ENCODE data around the gene CMIP. TPM values are rescaled to one million over a fixed set of nuclear protein-coding genes. Genes with fewer than 3 reads are reported as not detected.

The CMIP gene
- total and polyA plus RNA-seq, 3 donors from 2014 or later: 34.9 to 72.5 (median 42.0) TPM

DNA sequence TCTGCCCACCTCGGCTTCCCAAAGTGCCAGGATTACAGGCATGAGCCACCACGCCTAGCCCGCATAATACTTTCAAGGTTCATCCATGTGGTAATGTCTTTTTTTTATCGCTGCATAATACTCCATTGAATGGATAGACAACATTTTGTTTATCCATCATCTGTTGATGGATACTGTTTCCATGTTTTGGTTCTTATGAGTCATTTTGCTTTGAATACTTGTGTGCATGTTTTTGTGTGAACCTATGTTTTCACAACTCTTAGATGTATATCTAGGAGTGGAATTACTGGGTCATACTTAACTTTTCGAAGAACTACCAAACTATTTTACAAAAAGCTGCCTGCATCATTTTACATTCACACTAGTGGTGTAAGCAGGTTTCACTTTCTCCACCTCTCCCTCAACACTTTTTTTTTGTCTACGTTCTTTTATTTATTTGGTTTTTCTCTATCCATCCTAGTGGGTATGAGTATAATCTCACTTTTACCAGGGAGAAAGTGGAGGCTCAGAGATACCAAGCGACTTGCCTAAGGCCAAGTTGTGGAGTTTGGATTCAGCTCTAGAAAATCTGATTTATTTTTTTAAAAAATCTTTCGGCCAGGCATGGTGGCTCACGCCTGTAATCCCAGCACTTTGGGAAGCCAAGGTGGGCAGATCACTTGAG is 151.2 kb downstream of the CMIP start:
- 93 to 97% methylated on average over 9 of the region's 9 CpGs for WGBS, 2 donors
- no peaks in the 10 kb centered on the region for H3K4me1 ChIP-seq
- TF ChIP-seq, protein P1, sequence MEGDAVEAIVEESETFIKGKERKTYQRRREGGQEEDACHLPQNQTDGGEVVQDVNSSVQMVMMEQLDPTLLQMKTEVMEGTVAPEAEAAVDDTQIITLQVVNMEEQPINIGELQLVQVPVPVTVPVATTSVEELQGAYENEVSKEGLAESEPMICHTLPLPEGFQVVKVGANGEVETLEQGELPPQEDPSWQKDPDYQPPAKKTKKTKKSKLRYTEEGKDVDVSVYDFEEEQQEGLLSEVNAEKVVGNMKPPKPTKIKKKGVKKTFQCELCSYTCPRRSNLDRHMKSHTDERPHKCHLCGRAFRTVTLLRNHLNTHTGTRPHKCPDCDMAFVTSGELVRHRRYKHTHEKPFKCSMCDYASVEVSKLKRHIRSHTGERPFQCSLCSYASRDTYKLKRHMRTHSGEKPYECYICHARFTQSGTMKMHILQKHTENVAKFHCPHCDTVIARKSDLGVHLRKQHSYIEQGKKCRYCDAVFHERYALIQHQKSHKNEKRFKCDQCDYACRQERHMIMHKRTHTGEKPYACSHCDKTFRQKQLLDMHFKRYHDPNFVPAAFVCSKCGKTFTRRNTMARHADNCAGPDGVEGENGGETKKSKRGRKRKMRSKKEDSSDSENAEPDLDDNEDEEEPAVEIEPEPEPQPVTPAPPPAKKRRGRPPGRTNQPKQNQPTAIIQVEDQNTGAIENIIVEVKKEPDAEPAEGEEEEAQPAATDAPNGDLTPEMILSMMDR (IDR thresholded peaks at IDR 0.05): no peak
- no peak for TF ChIP-seq POLR2A (IDR thresholded peaks at IDR 0.05)
- no peaks in the 10 kb centered on the region for H3K9me3 ChIP-seq
- intact Hi-C loops (cut with DNase I; ENCODE audit: low total_unique reads): no loop called here
- no peaks in the 10 kb centered on the region for H3K36me3 ChIP-seq (ENCODE audit: low read depth, missing control alignments)
- H3K4me3 ChIP-seq: no peak overlapping the region
- DNase-seq: no peak
- H3K27ac ChIP-seq: no peak overlapping the region
- H3K27me3 ChIP-seq: no peaks in the 10 kb centered on the region

DNA sequence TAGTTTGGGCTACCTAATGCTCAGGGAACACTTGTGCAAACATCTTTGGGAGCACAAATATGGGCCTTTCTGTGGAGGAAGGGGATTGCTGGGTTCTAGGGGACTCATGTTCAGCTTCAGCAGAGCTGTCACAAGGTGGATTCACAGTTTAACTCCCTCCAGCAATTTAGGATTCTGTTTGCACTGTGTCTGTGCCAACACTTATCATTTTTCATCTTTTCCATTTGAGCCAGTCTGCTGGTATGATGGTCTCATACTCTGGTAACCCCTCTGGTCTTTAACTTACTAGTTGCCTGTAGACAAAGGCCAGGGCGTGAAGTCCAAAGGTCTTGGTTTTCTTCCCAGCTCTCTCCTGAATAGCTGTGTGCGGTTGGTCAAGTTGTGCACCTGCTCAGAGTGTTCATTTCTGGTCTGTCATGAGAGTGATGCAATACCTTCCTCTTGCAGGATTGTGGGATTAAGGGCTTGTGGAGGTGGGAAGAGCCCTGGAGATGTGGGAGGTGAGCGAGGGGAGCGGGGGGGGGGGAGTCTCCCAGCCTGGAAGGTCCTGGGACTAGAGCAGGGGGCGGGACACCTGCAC is 152.6 kb downstream of the CMIP start:
- Histone ChIP-seq H3K27ac (no peak overlapping the region), H3K4me1 (no peaks in the 10 kb centered on the region), H3K36me3 (ENCODE audit: low read depth, missing control alignments) (no peaks in the 10 kb centered on the region), H3K9me3 (no peaks in the 10 kb centered on the region), H3K4me3 (no peak overlapping the region), H3K27me3 (no peaks in the 10 kb centered on the region)
- 96 to 100% methylated on average over 2 to 5 of the region's 5 CpGs for WGBS, 2 donors
- TF ChIP-seq POLR2A (IDR thresholded peaks at IDR 0.05): no peak
- TF ChIP-seq, protein P1 (IDR thresholded peaks at IDR 0.05): no peak
- DNase-seq: no peak
- intact Hi-C loops (cut with DNase I; ENCODE audit: low total_unique reads): no loop called here

DNA sequence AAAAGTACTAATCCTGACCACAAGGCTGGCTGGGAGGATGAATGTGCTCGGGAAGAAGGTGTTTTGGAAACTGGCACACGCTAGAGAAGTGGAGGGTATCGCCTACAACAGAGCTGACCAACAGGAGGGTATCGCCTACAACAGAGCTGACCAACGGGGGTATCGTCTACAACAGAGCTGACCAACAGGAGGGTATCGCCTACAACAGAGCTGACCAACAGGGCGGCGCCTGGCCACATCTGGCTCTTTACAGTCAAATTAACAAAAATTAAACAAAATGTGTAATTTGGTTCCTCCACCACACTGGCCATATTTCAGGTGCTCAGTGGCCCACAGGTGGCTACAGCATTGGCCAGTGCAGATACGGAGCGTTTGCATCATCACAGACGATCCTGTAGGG is 153.5 kb downstream of the CMIP start:
- no peaks in the 10 kb centered on the region for H3K27me3 ChIP-seq
- TF ChIP-seq, protein P1 (IDR thresholded peaks at IDR 0.05): no peak
- no peak for TF ChIP-seq POLR2A (IDR thresholded peaks at IDR 0.05)
- intact Hi-C loops (cut with DNase I; ENCODE audit: low total_unique reads): no loop called here
- no peaks in the 10 kb centered on the region for H3K36me3 ChIP-seq (ENCODE audit: low read depth, missing control alignments)
- H3K27ac ChIP-seq: no peak overlapping the region
- H3K4me3 ChIP-seq: no peak overlapping the region
- no peak for DNase-seq
- WGBS, 2 donors: 94 to 96% methylated on average over 12 of the region's 12 CpGs
- H3K9me3 ChIP-seq: no peaks in the 10 kb centered on the region
- no peaks in the 10 kb centered on the region for H3K4me1 ChIP-seq

DNA sequence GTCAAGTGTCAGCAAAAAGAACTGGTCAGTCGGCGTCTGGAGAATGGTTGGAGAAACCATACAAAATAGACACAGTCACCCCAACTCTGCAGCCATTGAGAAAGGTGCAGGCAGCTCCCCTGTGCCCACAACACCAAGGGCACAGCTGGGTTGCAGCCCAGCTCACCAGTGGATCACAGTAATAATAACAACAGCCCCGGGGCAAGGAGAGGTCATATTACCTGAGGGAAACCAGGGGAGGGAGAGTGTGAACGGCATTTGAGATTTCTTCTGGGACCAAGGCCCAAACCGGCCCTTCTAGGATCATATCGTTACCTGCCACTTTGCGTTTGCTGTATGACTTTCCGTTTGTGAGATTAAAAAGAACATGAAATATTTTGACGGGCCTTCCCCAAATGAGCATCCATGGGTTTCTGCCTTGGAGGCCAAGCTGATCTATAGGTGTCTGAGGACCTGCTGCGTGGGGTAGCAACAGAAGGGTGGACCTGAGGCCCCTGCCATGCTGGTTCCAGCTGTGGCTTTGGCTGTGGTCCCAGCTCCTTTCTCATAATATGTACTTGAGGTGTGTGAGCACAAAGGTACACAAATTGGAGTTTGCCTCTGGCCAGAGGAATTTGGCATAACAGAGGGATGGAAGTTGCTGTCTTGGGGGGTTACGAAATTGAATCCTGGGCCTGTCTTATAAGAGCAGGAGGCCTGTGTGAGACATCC is 154.6 kb downstream of the CMIP start:
- intact Hi-C loops (cut with DNase I; ENCODE audit: low total_unique reads): no loop called here
- H3K27ac ChIP-seq: no peak overlapping the region
- no peaks in the 10 kb centered on the region for H3K36me3 ChIP-seq (ENCODE audit: low read depth, missing control alignments)
- no peak for DNase-seq
- TF ChIP-seq, protein P1 (IDR thresholded peaks at IDR 0.05): no peak
- TF ChIP-seq POLR2A (IDR thresholded peaks at IDR 0.05): no peak
- H3K27me3 ChIP-seq: no peaks in the 10 kb centered on the region
- H3K4me1 ChIP-seq: no peaks in the 10 kb centered on the region
- H3K9me3 ChIP-seq: no peaks in the 10 kb centered on the region
- H3K4me3 ChIP-seq: no peak overlapping the region
- 91 to 94% methylated on average over 11 of the region's 11 CpGs for WGBS, 2 donors
